ENCODE data around the gene PTPRZ1. TPM values are rescaled to one million over a fixed set of nuclear protein-coding genes. Genes with fewer than 3 reads are reported as not detected.

The PTPRZ1 gene
- total RNA-seq, 1 donor from 2014 or later: 0.80 TPM

- no peak for DNase-seq
- H3K27ac ChIP-seq (replicated peaks): no peak overlapping the region
- H3K4me1 ChIP-seq: no peaks in the 10 kb centered on the region
- no peak overlapping the region for H3K4me3 ChIP-seq
- no peak for TF ChIP-seq CTCF (IDR thresholded peaks at IDR 0.05; ENCODE audit: borderline replicate concordance)
- intact Hi-C loops (cut with micrococcal nuclease): no loop called here
- H3K27me3 ChIP-seq (ENCODE audit: low read depth): no peaks in the 10 kb centered on the region
- H3K36me3 ChIP-seq: no peaks in the 10 kb centered on the region
- H3K9me3 ChIP-seq (replicated peaks): no peaks in the 10 kb centered on the region
Measured at GRCh38 chr7:121966276-121966934, 93.4 kb downstream of the PTPRZ1 start.

GRCh38 chr7:121966935-121967332 lies 94.0 kb downstream of the PTPRZ1 start:
- intact Hi-C loops (cut with micrococcal nuclease): no loop called here
- no peak for DNase-seq
- Histone ChIP-seq H3K9me3 (replicated peaks) (no peaks in the 10 kb centered on the region), H3K4me1 (no peaks in the 10 kb centered on the region), H3K27ac (replicated peaks) (no peak overlapping the region), H3K4me3 (no peak overlapping the region), H3K27me3 (ENCODE audit: low read depth) (no peaks in the 10 kb centered on the region), H3K36me3 (no peaks in the 10 kb centered on the region)
- TF ChIP-seq CTCF (IDR thresholded peaks at IDR 0.05; ENCODE audit: borderline replicate concordance): no peak

GRCh38 chr7:121985476-121986030 lies 112.6 kb downstream of the PTPRZ1 start:
- no peak for DNase-seq
- no peaks in the 10 kb centered on the region for H3K9me3 ChIP-seq (replicated peaks)
- intact Hi-C loops (cut with micrococcal nuclease): no loop called here
- H3K4me1 ChIP-seq: no peaks in the 10 kb centered on the region
- no peak for TF ChIP-seq CTCF (IDR thresholded peaks at IDR 0.05; ENCODE audit: borderline replicate concordance)
- H3K36me3 ChIP-seq: no peaks in the 10 kb centered on the region
- H3K4me3 ChIP-seq: no peak overlapping the region
- no peaks in the 10 kb centered on the region for H3K27me3 ChIP-seq (ENCODE audit: low read depth)
- no peak overlapping the region for H3K27ac ChIP-seq (replicated peaks)

- no peaks in the 10 kb centered on the region for H3K9me3 ChIP-seq (replicated peaks)
- H3K4me3 ChIP-seq: no peak overlapping the region
- H3K4me1 ChIP-seq: no peaks in the 10 kb centered on the region
- DNase-seq: no peak
- no peaks in the 10 kb centered on the region for H3K36me3 ChIP-seq
- H3K27me3 ChIP-seq (ENCODE audit: low read depth): no peaks in the 10 kb centered on the region
- no peak overlapping the region for H3K27ac ChIP-seq (replicated peaks)
- intact Hi-C loops (cut with micrococcal nuclease): no loop called here
- no peak for TF ChIP-seq CTCF (IDR thresholded peaks at IDR 0.05; ENCODE audit: borderline replicate concordance)
Measured at GRCh38 chr7:121992068-121992467, 119.1 kb downstream of the PTPRZ1 start.

GRCh38 chr7:121994625-121995410 lies 121.9 kb downstream of the PTPRZ1 start:
- no peaks in the 10 kb centered on the region for H3K4me1 ChIP-seq

More at GRCh38 chr7:121994625-121995410, 121.9 kb downstream of the PTPRZ1 start:
- intact Hi-C loops (cut with micrococcal nuclease): no loop called here
- peak; percentile 61 for TF ChIP-seq CTCF (IDR thresholded peaks at IDR 0.05; ENCODE audit: borderline replicate concordance)
- H3K27me3 ChIP-seq (ENCODE audit: low read depth): no peaks in the 10 kb centered on the region
- no peak for DNase-seq
- no peaks in the 10 kb centered on the region for H3K36me3 ChIP-seq
- no peaks in the 10 kb centered on the region for H3K9me3 ChIP-seq (replicated peaks)
- H3K27ac ChIP-seq (replicated peaks): no peak overlapping the region
- no peak overlapping the region for H3K4me3 ChIP-seq
